SW 1271 (cell line): Measurements from ENCODE around the gene MEGF11.

ENCODE experiments used
- DNase-seq, 2 experiments: peaks; one replicate each; lab custom pipeline; 2025; lab: John Stamatoyannopoulos, UW

The MEGF11 gene

GRCh38 chr15:66112388-66112787, 141.2 kb downstream of the MEGF11 start:
- no peak for DNase-seq

- no peak for DNase-seq
Observed at GRCh38 chr15:66111363-66111762, 142.2 kb downstream of the MEGF11 start.

GRCh38 chr15:66110864-66111263, 142.7 kb downstream of the MEGF11 start:
- DNase-seq, result no peak

- DNase-seq, result no peak
Observed at GRCh38 chr15:66109826-66110225, 143.7 kb downstream of the MEGF11 start.

- no peak for DNase-seq
Observed at GRCh38 chr15:66108483-66109265, 144.9 kb downstream of the MEGF11 start.

- DNase-seq, result no peak
Observed at GRCh38 chr15:66107070-66107469, 146.5 kb downstream of the MEGF11 start.

- no peak for DNase-seq
Observed at GRCh38 chr15:66105286-66106265, 148.0 kb downstream of the MEGF11 start.

- DNase-seq, result no peak
Observed at GRCh38 chr15:66103293-66103590, 150.3 kb downstream of the MEGF11 start.

- no peak for DNase-seq
Observed at GRCh38 chr15:66102563-66103292, 150.8 kb downstream of the MEGF11 start.

GRCh38 chr15:66101715-66102395, 151.7 kb downstream of the MEGF11 start:
- no peak for DNase-seq

GRCh38 chr15:66100761-66101160, 152.8 kb downstream of the MEGF11 start:
- DNase-seq, result no peak

GRCh38 chr15:66099950-66100671, 153.4 kb downstream of the MEGF11 start:
- no peak for DNase-seq

- no peak for DNase-seq
Observed at GRCh38 chr15:66098022-66098363, 155.6 kb downstream of the MEGF11 start.

- no peak for DNase-seq
Observed at GRCh38 chr15:66097151-66098021, 156.2 kb downstream of the MEGF11 start.

GRCh38 chr15:66096688-66097058, 156.9 kb downstream of the MEGF11 start:
- no peak for DNase-seq

- DNase-seq, result no peak
Observed at GRCh38 chr15:66095871-66096687, 157.5 kb downstream of the MEGF11 start.

- DNase-seq, result no peak
Observed at GRCh38 chr15:66094331-66094730, 159.2 kb downstream of the MEGF11 start.

- no peak for DNase-seq
Observed at GRCh38 chr15:66092053-66093016, 161.2 kb downstream of the MEGF11 start.
